ENCODE results near the gene SELENOV.

The SELENOV gene

GRCh38 chr19:39507715-39508364 is 7.1 kb upstream of the SELENOV start:
- TF ChIP-seq, protein P1, sequence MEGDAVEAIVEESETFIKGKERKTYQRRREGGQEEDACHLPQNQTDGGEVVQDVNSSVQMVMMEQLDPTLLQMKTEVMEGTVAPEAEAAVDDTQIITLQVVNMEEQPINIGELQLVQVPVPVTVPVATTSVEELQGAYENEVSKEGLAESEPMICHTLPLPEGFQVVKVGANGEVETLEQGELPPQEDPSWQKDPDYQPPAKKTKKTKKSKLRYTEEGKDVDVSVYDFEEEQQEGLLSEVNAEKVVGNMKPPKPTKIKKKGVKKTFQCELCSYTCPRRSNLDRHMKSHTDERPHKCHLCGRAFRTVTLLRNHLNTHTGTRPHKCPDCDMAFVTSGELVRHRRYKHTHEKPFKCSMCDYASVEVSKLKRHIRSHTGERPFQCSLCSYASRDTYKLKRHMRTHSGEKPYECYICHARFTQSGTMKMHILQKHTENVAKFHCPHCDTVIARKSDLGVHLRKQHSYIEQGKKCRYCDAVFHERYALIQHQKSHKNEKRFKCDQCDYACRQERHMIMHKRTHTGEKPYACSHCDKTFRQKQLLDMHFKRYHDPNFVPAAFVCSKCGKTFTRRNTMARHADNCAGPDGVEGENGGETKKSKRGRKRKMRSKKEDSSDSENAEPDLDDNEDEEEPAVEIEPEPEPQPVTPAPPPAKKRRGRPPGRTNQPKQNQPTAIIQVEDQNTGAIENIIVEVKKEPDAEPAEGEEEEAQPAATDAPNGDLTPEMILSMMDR (IDR thresholded peaks at IDR 0.05; ENCODE audit: extremely low read depth, insufficient read depth, missing control alignments): no peak
- in situ Hi-C loops (cut with MboI; ENCODE audit: low pct_unique_long_range_greater_than_20kb, low sequenced_read_pairs, unreplicated experiment): no loop called here

GRCh38 chr19:39508629-39509028 is 6.3 kb upstream of the SELENOV start:
- TF ChIP-seq, protein P1 (IDR thresholded peaks at IDR 0.05; ENCODE audit: extremely low read depth, insufficient read depth, missing control alignments): no peak
- no peak for DNase-seq (ENCODE audit: low spot score)
- in situ Hi-C loops (cut with MboI; ENCODE audit: low pct_unique_long_range_greater_than_20kb, low sequenced_read_pairs, unreplicated experiment): no loop called here

More at GRCh38 chr19:39507715-39508364, 7.1 kb upstream of the SELENOV start:
- no peak for DNase-seq (ENCODE audit: low spot score)

GRCh38 chr19:39509233-39509632 is 5.7 kb upstream of the SELENOV start:
- in situ Hi-C loops (cut with MboI; ENCODE audit: low pct_unique_long_range_greater_than_20kb, low sequenced_read_pairs, unreplicated experiment): no loop called here
- DNase-seq (ENCODE audit: low spot score): no peak
- TF ChIP-seq, protein P1 (IDR thresholded peaks at IDR 0.05; ENCODE audit: extremely low read depth, insufficient read depth, missing control alignments): no peak

DNA sequence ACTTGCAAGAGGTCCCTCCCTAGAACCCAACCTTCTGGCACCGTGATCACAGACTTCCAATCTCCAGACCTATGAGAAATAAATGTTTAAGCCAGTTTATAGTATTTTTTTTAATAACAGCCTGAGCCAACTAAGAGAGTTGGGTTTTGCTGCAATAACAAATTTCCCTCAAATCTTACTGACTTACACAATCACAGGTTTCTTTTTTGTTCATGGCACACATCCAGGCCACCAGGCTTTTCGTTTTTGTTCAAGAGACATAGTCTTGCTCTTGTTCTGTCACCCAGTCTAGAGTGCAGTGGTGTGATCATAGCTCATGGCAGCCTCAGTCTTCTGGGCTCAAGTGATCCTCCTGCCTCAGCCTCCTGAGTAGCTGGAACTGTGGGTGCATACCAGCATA is 2.0 kb upstream of the SELENOV start:
- no peak for DNase-seq (ENCODE audit: low spot score)
- in situ Hi-C loops (cut with MboI; ENCODE audit: low pct_unique_long_range_greater_than_20kb, low sequenced_read_pairs, unreplicated experiment): no loop called here
- TF ChIP-seq, protein P1 (IDR thresholded peaks at IDR 0.05; ENCODE audit: extremely low read depth, insufficient read depth, missing control alignments): no peak

DNA sequence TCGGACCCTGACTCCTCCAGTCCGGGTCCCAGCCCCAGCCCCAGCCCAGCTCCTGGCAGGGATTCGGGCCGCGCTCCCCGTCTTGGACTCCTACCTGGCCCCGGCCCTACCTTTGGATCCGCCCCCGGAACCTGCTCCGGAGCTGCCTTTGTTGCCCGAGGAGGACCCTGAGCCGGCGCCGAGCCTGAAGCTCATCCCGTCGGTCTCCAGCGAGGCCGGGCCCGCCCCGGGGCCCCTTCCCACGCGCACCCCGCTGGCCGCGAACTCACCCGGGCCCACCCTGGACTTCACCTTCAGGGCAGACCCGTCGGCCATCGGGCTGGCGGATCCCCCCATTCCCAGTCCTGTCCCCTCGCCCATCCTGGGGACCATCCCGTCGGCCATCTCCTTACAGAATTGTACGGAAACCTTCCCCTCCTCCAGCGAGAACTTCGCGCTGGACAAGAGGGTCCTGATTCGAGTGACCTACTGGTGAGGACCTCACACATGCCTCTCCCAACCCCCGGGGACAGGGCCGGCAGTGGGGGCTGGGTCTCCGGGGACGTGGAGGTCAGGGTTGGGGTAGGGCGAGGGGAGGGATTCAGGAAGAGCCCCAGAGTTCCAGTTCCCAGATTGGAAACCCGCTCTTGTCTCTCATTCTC is 732 bp downstream of the SELENOV start:
- in situ Hi-C loops (cut with MboI; ENCODE audit: low pct_unique_long_range_greater_than_20kb, low sequenced_read_pairs, unreplicated experiment): no loop called here
- TF ChIP-seq, protein P1 (IDR thresholded peaks at IDR 0.05; ENCODE audit: extremely low read depth, insufficient read depth, missing control alignments): no peak
- no peak for DNase-seq (ENCODE audit: low spot score)

DNA sequence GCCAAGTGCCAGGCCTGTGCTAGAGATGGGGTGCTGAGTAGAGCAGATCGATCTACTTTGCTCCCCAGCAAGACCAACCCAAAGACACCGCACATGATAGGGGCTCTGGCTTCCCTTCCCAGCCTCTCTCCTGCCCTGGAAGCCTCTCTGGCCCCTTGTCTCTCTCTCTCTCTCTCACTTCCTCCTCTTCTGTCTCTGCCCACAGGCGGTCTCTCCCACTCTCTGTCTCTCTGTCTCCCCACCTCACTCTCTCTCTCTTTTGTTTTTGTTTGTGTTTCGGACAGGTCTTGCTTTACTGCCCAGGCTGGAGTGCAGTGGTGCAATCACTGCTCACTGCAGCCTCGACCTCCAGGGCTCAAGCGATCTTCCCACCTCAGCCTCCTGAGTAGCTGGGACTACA is 1.3 kb downstream of the SELENOV start:
- TF ChIP-seq, protein P1 (IDR thresholded peaks at IDR 0.05; ENCODE audit: extremely low read depth, insufficient read depth, missing control alignments): no peak
- DNase-seq (ENCODE audit: low spot score): no peak
- in situ Hi-C loops (cut with MboI; ENCODE audit: low pct_unique_long_range_greater_than_20kb, low sequenced_read_pairs, unreplicated experiment): no loop called here
